Panc1 (cell line): ENCODE measurements around the gene KCNAB1.

Experiments used
- CTCF ChIP-seq: fragments of 450-650 bp; IDR thresholded peaks from 2 replicates; pipeline ENCODE4 v1.5.1; 2017; ENCODE audit warnings: mild to moderate bottlenecking
- REST ChIP-seq, 2 experiments: IDR thresholded peaks; 2 replicates each; pipeline ENCODE4 v1.6.1; 2011 to 2012; ENCODE audit warnings: low read depth in 2 of 2, control low read depth in 1 of 2, low read length in 1 of 2, mild to moderate bottlenecking in 1 of 2, moderate library complexity in 1 of 2; ENCODE audit not compliant: insufficient read depth in 1 of 2
- SIN3A ChIP-seq: IDR thresholded peaks from 2 replicates; pipeline ENCODE4 v1.6.1; 2012; ENCODE audit warnings: low read depth, mild to moderate bottlenecking, low read length, moderate library complexity, borderline replicate concordance; ENCODE audit not compliant: insufficient read depth

GRCh38 chr3:156480949-156481348 is 360.6 kb downstream of the KCNAB1 start:
- TF ChIP-seq CTCF, result no peak
- no peak for TF ChIP-seq SIN3A
- TF ChIP-seq REST (IDR thresholded peaks at IDR 0.05; ENCODE audit: insufficient read depth in 1 of 2, low read depth in 2 of 2, low read length in 1 of 2), result no peak
